GM12891 (cell line): Measurements from ENCODE around the gene SKA2.
"Not testable (repeated sequence)": the region's sequence is repeated elsewhere in the genome, so short reads cannot be mapped to it uniquely, and the experiment has no call there.

Experiments used
- DNase-seq: peaks from one replicate; pipeline ENCODE4 v3.0.0; 2011; ENCODE audit warnings: low spot score; ENCODE audit not compliant: insufficient read length
- FAIRE-seq: peaks from 2 replicates; lab custom pipeline; 2011; peaks lifted over from hg19 to GRCh38; lab: Jason Lieb, UNC
- PAX5 ChIP-seq: IDR thresholded peaks from 2 replicates; pipeline ENCODE4 v1.6.1; 2011; ENCODE audit warnings: low read length, moderate library complexity, mild to moderate bottlenecking; ENCODE audit not compliant: insufficient read depth, severe bottlenecking
- POLR2A ChIP-seq: IDR thresholded peaks from 2 replicates; pipeline ENCODE4 v1.6.1; 2011; ENCODE audit warnings: low read depth, low read length, control low read depth
- POLR2AphosphoS5 ChIP-seq: IDR thresholded peaks from 2 replicates; pipeline ENCODE4 v1.6.1; 2011; ENCODE audit warnings: low read depth, low read length, control low read depth
- POU2F2 ChIP-seq: IDR thresholded peaks from 2 replicates; pipeline ENCODE4 v1.6.1; 2011; ENCODE audit warnings: low read depth, mild to moderate bottlenecking, control low read depth, low read length, moderate library complexity
- SPI1 ChIP-seq: IDR thresholded peaks from 2 replicates; pipeline ENCODE4 v1.6.1; 2011; ENCODE audit warnings: low read depth, low read length, control low read depth
- TAF1 ChIP-seq: IDR thresholded peaks from 2 replicates; pipeline ENCODE4 v1.6.1; 2011; ENCODE audit warnings: low read depth, low read length, control low read depth

Gene SKA2

DNA sequence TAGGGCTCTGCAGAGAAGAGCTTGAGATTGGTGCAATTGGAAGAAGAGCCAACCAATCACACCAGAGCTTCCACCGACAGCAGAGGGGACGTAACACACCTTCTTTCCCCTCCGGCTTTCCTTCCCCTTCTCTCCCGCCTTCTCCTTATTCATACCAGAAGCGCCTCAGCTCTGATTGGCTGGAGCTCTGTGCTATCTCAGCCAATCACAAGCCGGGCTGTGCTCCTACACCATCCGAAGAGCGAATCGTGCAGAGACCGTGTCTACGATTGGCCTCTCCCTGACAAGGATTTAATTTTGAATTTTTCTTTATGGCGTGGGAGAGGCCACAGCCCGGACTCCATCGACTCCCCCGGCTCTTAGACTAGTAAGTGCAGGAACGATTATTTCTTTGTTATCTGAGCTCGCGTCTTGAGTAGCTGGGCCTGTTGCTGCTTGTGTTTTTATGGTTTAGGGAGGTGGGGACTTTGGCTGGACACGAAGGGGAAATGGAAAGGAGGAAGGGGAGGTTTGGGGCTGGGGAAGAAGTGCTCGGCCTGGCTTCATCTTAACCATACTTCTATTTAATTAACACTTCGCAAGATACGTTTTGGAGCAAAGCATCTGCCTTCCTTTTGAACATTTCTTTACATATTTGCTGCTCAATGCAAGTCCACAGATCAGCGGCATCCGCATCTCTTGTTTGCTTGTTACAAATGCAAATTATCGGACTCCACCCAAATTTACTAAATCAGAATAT is 622 bp upstream of the SKA2 start, which contains the start of gene PRR11:
Gene PRR11, plus strand, starts transcription at position 308 of the 739 bp plus-strand sequence. CDS start 14,007 bp downstream, outside the sequence.
- peak; percentile 5 for FAIRE-seq
- peak; percentile 53 for DNase-seq
- TF ChIP-seq TAF1 (peak; percentile 32; the same call in 1 of the 2 replicates), POLR2AphosphoS5 (no peak)

DNA sequence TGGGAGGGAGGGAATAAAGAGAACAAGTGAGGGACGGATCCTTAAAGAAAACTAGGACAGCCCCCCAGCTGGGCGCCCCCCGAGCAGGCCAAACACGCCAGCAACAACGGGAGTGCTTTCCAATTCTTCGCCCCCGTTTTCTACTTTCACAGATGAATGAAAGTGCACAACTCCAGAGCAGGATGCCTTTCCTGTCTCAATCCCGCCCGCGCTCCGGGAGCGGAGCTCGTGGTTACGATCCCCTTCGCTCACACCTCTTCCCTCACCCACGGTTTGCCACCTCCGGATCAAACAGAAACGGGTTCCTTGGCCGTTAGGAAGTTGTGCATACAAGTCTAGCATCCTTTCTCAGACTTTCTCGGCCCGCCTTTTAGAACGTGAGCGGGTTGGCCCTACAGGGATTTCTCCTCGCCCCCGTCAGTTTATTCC is 680 bp downstream of the SKA2 start:
- DNase-seq = no peak
- FAIRE-seq = peak; percentile 23
- TF ChIP-seq POLR2AphosphoS5 (no peak), POLR2A (peak; percentile 8)

DNA sequence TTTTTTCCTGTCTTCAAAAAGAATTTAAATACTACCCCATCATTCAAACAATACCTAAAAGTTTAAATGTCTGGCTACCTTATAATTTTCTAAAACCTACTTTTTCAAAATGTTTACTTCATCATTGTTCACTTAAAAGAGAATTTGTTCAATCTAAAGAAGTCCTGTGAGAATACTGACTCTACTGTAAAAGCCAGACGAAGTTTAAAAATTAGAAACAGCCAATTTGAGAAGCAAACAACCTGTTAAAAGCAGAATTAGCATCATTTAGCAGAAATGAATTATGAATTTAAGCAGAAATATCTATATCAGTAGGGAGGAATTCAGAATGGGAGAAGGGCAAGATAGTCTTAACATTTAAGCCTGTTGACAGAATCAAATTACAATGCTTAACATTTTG is 2.1 kb downstream of the SKA2 start:
- DNase-seq = no peak
- FAIRE-seq = no peak
- TF ChIP-seq SPI1 = no peak

DNA sequence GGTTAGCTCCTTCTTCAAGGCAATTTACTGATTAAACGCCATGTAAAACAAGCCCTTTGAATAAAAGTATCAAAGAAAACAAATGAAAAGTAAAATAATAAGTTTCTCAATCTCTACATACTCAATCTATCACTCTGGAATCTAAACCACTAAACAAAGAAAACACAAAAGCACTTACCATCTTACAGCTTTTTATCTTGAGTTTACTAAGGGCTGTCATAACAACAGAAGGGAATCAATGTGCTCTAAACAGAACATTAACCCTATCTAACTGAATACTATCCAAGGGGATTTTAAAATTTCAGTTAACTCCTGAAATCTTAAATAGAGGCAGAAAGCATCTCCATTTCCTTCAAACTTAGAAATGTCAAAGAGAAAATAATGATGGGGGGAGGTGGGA is 3.4 kb downstream of the SKA2 start:
- TF ChIP-seq PAX5 = no peak
- TF ChIP-seq POU2F2 = no peak
- no peak for TF ChIP-seq TAF1
- TF ChIP-seq POLR2AphosphoS5 = no peak
- no peak for TF ChIP-seq SPI1
- no peak for TF ChIP-seq POLR2A
- DNase-seq (no peak), FAIRE-seq (no peak)

DNA sequence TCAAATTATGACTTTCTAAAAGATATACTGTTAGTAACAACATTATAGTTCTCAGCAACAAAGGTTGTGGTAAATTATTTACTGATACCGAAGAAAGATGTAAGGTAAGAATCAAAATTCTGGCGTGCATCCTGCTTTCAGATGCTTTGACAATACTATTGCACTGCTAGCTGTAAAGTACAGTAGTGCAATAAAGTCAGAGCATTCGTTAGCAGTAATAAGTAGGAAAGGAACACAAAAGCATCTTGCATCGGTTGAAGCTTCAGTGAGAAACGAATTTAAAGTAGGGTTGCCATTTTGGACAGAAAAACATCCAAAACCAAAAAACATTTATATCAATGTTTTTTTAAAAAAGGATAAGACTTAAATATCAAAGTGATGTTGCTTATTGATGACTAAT is 4.0 kb downstream of the SKA2 start:
- no peak for DNase-seq
- no peak for FAIRE-seq
- TF ChIP-seq POLR2A (no peak), POU2F2 (no peak), SPI1 (no peak), POLR2AphosphoS5 (no peak), TAF1 (no peak), PAX5 (no peak)

DNA sequence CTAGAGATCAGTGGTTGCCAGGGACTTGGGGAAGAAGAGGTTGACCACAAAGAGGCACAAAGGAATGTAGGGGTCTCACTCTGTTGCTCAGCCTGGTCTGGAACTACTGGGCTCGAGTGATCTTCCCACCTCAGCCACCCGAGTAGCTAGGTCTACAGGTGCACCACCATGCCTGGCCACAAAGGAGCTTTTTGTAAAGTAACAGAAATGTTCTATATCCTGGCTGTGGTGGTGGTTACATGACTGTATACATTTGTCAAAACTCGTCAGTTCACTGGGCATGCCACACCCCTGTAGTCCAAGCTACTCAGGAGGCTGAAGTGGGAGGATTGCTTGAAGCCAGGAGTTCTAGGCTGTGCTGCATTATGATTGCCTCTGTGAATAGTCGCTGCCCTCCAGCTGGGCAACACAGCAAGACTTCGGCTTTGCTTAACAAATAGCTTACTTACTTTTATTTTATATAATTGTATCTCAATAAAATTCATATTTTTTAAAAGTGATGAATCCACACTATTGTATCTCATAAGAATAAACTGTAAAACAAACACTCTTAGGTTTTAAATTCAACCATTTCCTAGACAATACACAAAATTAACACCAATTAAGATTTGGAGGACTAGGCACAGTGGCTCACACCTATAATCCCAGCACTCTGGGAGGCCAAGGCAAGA is 5.0 kb downstream of the SKA2 start:
- FAIRE-seq = no peak
- TF ChIP-seq POLR2A = no peak
- DNase-seq = no peak

DNA sequence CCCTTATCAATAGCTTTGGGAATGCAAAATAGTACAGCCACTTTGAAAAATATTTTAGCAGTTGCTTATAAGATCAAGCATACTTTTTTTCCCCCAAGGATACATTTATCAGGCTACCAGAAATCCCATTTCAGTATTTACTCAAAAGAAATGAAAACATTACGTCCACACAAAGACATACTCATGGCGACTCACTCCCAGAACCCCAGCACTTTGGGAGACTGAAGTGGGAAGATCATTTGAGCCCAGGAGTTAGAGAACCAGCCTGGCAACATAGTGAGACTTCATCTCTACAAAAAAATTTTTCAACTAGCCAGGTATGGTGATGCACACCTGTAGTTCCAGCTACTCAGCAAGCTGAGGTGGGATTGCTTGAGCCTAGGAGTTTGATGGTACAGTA is 5.9 kb downstream of the SKA2 start:
- FAIRE-seq (no peak), DNase-seq (no peak)
- TF ChIP-seq POLR2A (no peak), TAF1 (no peak), PAX5 (no peak), POLR2AphosphoS5 (no peak), SPI1 (no peak), POU2F2 (no peak)

DNA sequence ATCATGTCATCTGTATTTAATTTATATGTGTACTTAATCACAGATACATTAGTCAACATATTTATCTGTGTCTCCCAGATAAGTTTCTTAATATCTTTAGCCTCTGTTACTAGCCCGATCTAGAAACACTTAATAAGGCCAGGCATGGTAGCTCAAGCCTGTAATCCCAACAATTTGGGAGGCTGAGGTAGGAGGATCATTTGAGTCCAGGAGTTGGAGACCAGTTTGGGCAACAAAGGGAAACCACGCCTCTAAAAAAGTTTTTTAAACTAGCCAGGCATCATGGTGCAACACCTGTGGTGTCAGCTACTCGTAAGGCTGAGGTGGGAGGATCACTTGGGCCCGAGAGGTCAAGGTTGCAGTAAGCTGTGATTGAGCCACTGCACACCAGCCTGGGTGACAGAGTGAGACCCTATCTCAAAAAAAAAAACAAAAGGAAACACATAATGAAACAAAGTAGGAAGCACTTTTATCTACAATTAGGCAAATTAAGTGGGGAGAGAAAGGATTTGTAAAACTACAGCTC is 9.4 kb downstream of the SKA2 start:
- DNase-seq = no peak
- no peak for TF ChIP-seq SPI1
- no peak for TF ChIP-seq POLR2AphosphoS5
- TF ChIP-seq TAF1 = no peak
- TF ChIP-seq POU2F2 = no peak
- TF ChIP-seq POLR2A = no peak
- TF ChIP-seq PAX5 = no peak
- FAIRE-seq = no peak

DNA sequence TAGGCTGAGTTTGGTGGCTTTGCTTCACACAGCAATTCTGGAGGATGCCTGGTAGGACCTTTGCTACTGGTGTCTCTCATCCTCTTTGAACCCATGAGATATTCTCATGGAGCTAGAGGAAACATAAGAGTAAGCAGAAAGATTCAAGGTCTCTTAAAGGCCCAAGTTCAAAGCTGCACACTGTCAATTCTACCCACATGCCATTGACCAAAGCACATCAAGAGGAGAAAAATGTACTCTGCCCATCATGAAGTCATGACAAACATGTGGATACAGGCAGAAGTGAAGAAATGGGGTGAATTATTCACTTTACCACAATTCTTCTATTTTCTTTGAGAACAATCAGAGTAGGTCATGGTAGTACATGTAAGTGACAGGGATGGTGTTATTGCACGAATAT is 13.1 kb downstream of the SKA2 start:
- DNase-seq (no peak), FAIRE-seq (no peak)
- TF ChIP-seq POU2F2 (no peak), POLR2AphosphoS5 (no peak), TAF1 (no peak), SPI1 (no peak), POLR2A (no peak), PAX5 (no peak)

DNA sequence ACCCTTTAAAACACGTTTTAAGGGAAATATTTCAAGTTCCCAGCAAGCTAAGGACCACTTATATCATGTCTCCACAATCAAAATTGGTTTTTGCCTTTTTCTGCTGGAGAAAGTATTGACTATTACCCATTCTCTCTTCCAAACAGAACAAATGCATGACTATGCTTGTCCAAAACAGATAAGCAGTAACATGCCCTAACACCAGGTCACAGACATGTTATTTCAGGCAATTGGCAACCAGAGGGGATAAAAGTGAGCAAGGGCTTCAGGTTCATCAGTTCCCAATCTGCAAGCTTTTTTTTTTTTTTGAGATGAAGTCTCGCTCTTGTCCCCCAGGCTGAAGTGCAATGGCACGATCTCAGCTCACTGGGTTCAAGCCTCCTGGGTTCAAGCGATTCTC is 15.0 kb downstream of the SKA2 start:
- FAIRE-seq (no peak), DNase-seq (no peak)
- no peak for TF ChIP-seq POLR2A
- TF ChIP-seq PAX5 = no peak
- no peak for TF ChIP-seq SPI1
- no peak for TF ChIP-seq TAF1
- TF ChIP-seq POLR2AphosphoS5 = no peak
- TF ChIP-seq POU2F2 = no peak

DNA sequence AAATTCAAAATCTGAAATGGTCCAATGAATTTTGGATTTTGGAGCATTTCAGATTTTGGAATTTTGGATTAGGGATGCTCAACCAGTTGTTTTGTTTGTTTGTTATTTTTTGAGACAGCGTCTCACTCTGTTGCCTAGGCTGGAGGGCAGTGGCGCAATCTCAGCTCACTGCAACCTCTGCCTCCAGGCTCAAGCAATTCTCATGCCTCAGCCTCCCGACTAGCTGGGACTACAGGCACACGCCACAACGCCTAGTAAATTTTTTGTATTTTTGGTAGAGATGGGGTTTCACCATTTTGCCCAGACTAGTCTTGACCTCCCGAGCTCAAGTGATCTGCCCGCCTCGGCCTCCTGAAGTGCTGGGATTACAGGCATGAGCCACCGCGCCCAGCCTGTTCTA is 16.6 kb downstream of the SKA2 start:
- FAIRE-seq, DNase-seq: not testable (repeated sequence)
